Memory B cell (primary cell): ENCODE data around the gene DAB2IP.
"Not testable (repeated sequence)": the region's sequence is repeated elsewhere in the genome, so short reads cannot be mapped to it uniquely, and the experiment has no call there.

Source experiments
- ATAC-seq: fragments of 150-1000 bp; cut with Tn5 transposase; 2 replicates; pipeline ENCODE4 v1.10.0; 2021; ENCODE audit warnings: low read depth, mild to moderate bottlenecking, moderate library complexity
- DNase-seq, 2 donors: peaks; one replicate each; pipeline ENCODE4 v3.0.0; 2022; ENCODE audit warnings: low spot score in 2 of 2
- H3K27ac Mint-ChIP-seq: one replicate; pipeline ENCODE4 v1.8.0; 2022; ENCODE audit warnings: mild to moderate bottlenecking, moderate library complexity, mixed read lengths
- H3K27me3 Mint-ChIP-seq: one replicate; pipeline ENCODE4 v1.8.0; 2022; ENCODE audit warnings: mixed read lengths
- H3K36me3 Mint-ChIP-seq: one replicate; pipeline ENCODE4 v1.8.0; 2022; ENCODE audit warnings: mild to moderate bottlenecking, mixed read lengths
- H3K4me1 Mint-ChIP-seq: one replicate; pipeline ENCODE4 v1.8.0; 2022; ENCODE audit warnings: mixed read lengths
- H3K4me3 Mint-ChIP-seq: one replicate; pipeline ENCODE4 v1.8.0; 2022; ENCODE audit warnings: mild to moderate bottlenecking, moderate library complexity, mixed read lengths
- H3K9me3 Mint-ChIP-seq: one replicate; pipeline ENCODE4 v1.8.0; 2022; ENCODE audit warnings: mixed read lengths

DAB2IP gene

GRCh38 chr9:121651295-121652020, at the start of gene DAB2IP:
TSS of gene DAB2IP (plus strand) at chr9:121651634. CDS start at chr9:121651776, 142 bp downstream.
- Mint-ChIP-seq H3K4me1 (peaks cover 16% of the 10 kb centered on the region), H3K4me3 (peak within 1 kb of the TSS; percentile 66), H3K27me3 (peaks cover 35% of the 10 kb centered on the region), H3K9me3 (no peaks in the 10 kb centered on the region), H3K27ac (no peak within 1 kb of the TSS), H3K36me3 (peaks cover 2% of the 10 kb centered on the region)
- no peak for DNase-seq
- peak; percentile 41 for ATAC-seq

GRCh38 chr9:121603028-121603427, 48.4 kb upstream of the DAB2IP start:
- peaks cover 36% of the 10 kb centered on the region for H3K27me3 Mint-ChIP-seq

GRCh38 chr9:121604242-121604641, 47.2 kb upstream of the DAB2IP start:
- ATAC-seq (no peak), DNase-seq (no peak)
- peaks cover 37% of the 10 kb centered on the region for H3K27me3 Mint-ChIP-seq
- no peaks in the 10 kb centered on the region for H3K36me3 Mint-ChIP-seq
- H3K27ac Mint-ChIP-seq = no peak overlapping the region
- no peaks in the 10 kb centered on the region for H3K9me3 Mint-ChIP-seq
- peaks cover 2% of the 10 kb centered on the region for H3K4me1 Mint-ChIP-seq
- H3K4me3 Mint-ChIP-seq = no peak overlapping the region

More at GRCh38 chr9:121603028-121603427, 48.4 kb upstream of the DAB2IP start:
- DNase-seq (no peak), ATAC-seq (no peak)
- Mint-ChIP-seq H3K4me1 (peaks cover 2% of the 10 kb centered on the region), H3K4me3 (no peak overlapping the region), H3K27ac (no peak overlapping the region), H3K9me3 (no peaks in the 10 kb centered on the region), H3K36me3 (no peaks in the 10 kb centered on the region)

GRCh38 chr9:121604654-121605053, 46.8 kb upstream of the DAB2IP start:
- DNase-seq (no peak), ATAC-seq (no peak)
- peaks cover 39% of the 10 kb centered on the region for H3K27me3 Mint-ChIP-seq
- H3K4me3 Mint-ChIP-seq = no peak overlapping the region
- no peaks in the 10 kb centered on the region for H3K36me3 Mint-ChIP-seq
- no peak overlapping the region for H3K27ac Mint-ChIP-seq
- no peaks in the 10 kb centered on the region for H3K9me3 Mint-ChIP-seq
- peaks cover 2% of the 10 kb centered on the region for H3K4me1 Mint-ChIP-seq

- no peak overlapping the region for H3K27ac Mint-ChIP-seq
- H3K9me3 Mint-ChIP-seq = no peaks in the 10 kb centered on the region
- H3K36me3 Mint-ChIP-seq = no peaks in the 10 kb centered on the region
- H3K4me3 Mint-ChIP-seq = no peak overlapping the region
- no peak for DNase-seq
- H3K4me1 Mint-ChIP-seq = peaks cover 4% of the 10 kb centered on the region
- ATAC-seq = no peak
- H3K27me3 Mint-ChIP-seq = peaks cover 41% of the 10 kb centered on the region
Observed at GRCh38 chr9:121607434-121608167, 43.8 kb upstream of the DAB2IP start.

- H3K4me1 Mint-ChIP-seq = peaks cover 9% of the 10 kb centered on the region
- H3K36me3 Mint-ChIP-seq = no peaks in the 10 kb centered on the region
- ATAC-seq = no peak
- H3K9me3 Mint-ChIP-seq = no peaks in the 10 kb centered on the region
- no peak overlapping the region for H3K4me3 Mint-ChIP-seq
- H3K27me3 Mint-ChIP-seq = peaks cover 37% of the 10 kb centered on the region
- H3K27ac Mint-ChIP-seq = no peak overlapping the region
- DNase-seq = no peak
Observed at GRCh38 chr9:121608168-121608853, 43.1 kb upstream of the DAB2IP start.

- Mint-ChIP-seq H3K4me1 (peaks cover 12% of the 10 kb centered on the region), H3K27me3 (peaks cover 30% of the 10 kb centered on the region), H3K36me3 (no peaks in the 10 kb centered on the region), H3K4me3 (no peak overlapping the region), H3K9me3 (no peaks in the 10 kb centered on the region), H3K27ac (no peak overlapping the region)
- DNase-seq (no peak), ATAC-seq (no peak)
Observed at GRCh38 chr9:121609822-121610637, 41.4 kb upstream of the DAB2IP start.

- H3K27me3 Mint-ChIP-seq = peaks cover 30% of the 10 kb centered on the region
- no peaks in the 10 kb centered on the region for H3K36me3 Mint-ChIP-seq
- ATAC-seq (no peak), DNase-seq (no peak)
- no peaks in the 10 kb centered on the region for H3K9me3 Mint-ChIP-seq
- H3K4me1 Mint-ChIP-seq = peaks cover 12% of the 10 kb centered on the region
- no peak overlapping the region for H3K27ac Mint-ChIP-seq
- no peak overlapping the region for H3K4me3 Mint-ChIP-seq
Observed at GRCh38 chr9:121610638-121610953, 40.8 kb upstream of the DAB2IP start.

GRCh38 chr9:121612511-121612998, 38.9 kb upstream of the DAB2IP start:
- no peak for ATAC-seq
- peaks cover 34% of the 10 kb centered on the region for H3K27me3 Mint-ChIP-seq
- H3K27ac Mint-ChIP-seq = no peak overlapping the region

GRCh38 chr9:121613009-121613752, 38.3 kb upstream of the DAB2IP start:
- H3K27me3 Mint-ChIP-seq = peaks cover 30% of the 10 kb centered on the region
- H3K36me3 Mint-ChIP-seq = no peaks in the 10 kb centered on the region
- H3K4me3 Mint-ChIP-seq = no peak overlapping the region
- no peaks in the 10 kb centered on the region for H3K9me3 Mint-ChIP-seq
- DNase-seq = no peak
- H3K4me1 Mint-ChIP-seq = peaks cover 12% of the 10 kb centered on the region
- peak; percentile 60 for ATAC-seq
- no peak overlapping the region for H3K27ac Mint-ChIP-seq

More at GRCh38 chr9:121612511-121612998, 38.9 kb upstream of the DAB2IP start:
- no peak for DNase-seq
- no peaks in the 10 kb centered on the region for H3K36me3 Mint-ChIP-seq
- no peaks in the 10 kb centered on the region for H3K9me3 Mint-ChIP-seq
- no peak overlapping the region for H3K4me3 Mint-ChIP-seq
- H3K4me1 Mint-ChIP-seq = peaks cover 12% of the 10 kb centered on the region

- Mint-ChIP-seq H3K9me3 (no peaks in the 10 kb centered on the region), H3K27me3 (peaks cover 16% of the 10 kb centered on the region), H3K4me1 (peaks cover 15% of the 10 kb centered on the region), H3K36me3 (no peaks in the 10 kb centered on the region), H3K4me3 (no peak overlapping the region), H3K27ac (no peak overlapping the region)
- ATAC-seq (no peak), DNase-seq (no peak)
Observed at GRCh38 chr9:121616123-121616755, 35.2 kb upstream of the DAB2IP start.

GRCh38 chr9:121618504-121618903, 32.9 kb upstream of the DAB2IP start:
- ATAC-seq (no peak), DNase-seq (no peak)
- Mint-ChIP-seq H3K27me3 (peaks cover 11% of the 10 kb centered on the region), H3K4me1 (peaks cover 4% of the 10 kb centered on the region), H3K9me3 (no peaks in the 10 kb centered on the region), H3K36me3 (no peaks in the 10 kb centered on the region), H3K4me3 (no peak overlapping the region), H3K27ac (no peak overlapping the region)

GRCh38 chr9:121618910-121619309, 32.5 kb upstream of the DAB2IP start:
- H3K27ac Mint-ChIP-seq, H3K4me3 Mint-ChIP-seq, H3K4me1 Mint-ChIP-seq, H3K9me3 Mint-ChIP-seq, DNase-seq, ATAC-seq, H3K36me3 Mint-ChIP-seq: not testable (repeated sequence)
- peaks cover 11% of the 10 kb centered on the region for H3K27me3 Mint-ChIP-seq
